Common myeloid progenitor, CD34-positive (primary cell): ENCODE data around the gene STK10.

ENCODE experiments used
- CTCF ChIA-PET: fragments of 350-600 bp; sonication (Branson Sonifier 250); formaldehyde crosslinking; loops from one replicate; lab custom pipeline; 2021; ENCODE audit warnings: antibody characterized with exemption; lab: Charles Lee
- POLR2A ChIA-PET: fragments of 350-600 bp; sonication (Branson Sonifier 250); formaldehyde crosslinking; loops from one replicate; lab custom pipeline; 2021; ENCODE audit warnings: antibody characterized with exemption; lab: Charles Lee
- DNase-seq, 3 donors: peaks; one replicate each; pipeline versions ENCODE4 v3.0.0 to v3.0.0-alpha.2; 2013
- H3K27ac ChIP-seq, 2 experiments: 1 replicate in 1 of 2; 2 replicates in 1 of 2; pipeline ENCODE4 v1.7.0; 2013; ENCODE audit warnings: inconsistent platforms in 2 of 2, low read length in 2 of 2, mild to moderate bottlenecking in 2 of 2, low read depth in 1 of 2, moderate library complexity in 1 of 2; ENCODE audit not compliant: severe bottlenecking in 2 of 2, insufficient read depth in 1 of 2, poor library complexity in 1 of 2
- H3K27me3 ChIP-seq, 5 experiments: replicated peaks in 2 of 5; 1 replicate in 3 of 5; 2 replicates in 2 of 5; pipeline versions ENCODE4 v1.6.1 to v1.7.0; 2013; ENCODE audit warnings: low read length in 4 of 5, mild to moderate bottlenecking in 2 of 5, moderate library complexity in 2 of 5, inconsistent platforms in 1 of 5; ENCODE audit not compliant: insufficient read depth in 5 of 5, control insufficient read depth in 4 of 5
- H3K36me3 ChIP-seq, 4 experiments: 1 replicate in 2 of 4; 2 replicates in 2 of 4; pipeline versions ENCODE4 v1.6.1 to v1.7.0; 2013; ENCODE audit warnings: low read length in 3 of 4, control low read depth in 1 of 4, mild to moderate bottlenecking in 1 of 4; ENCODE audit not compliant: control insufficient read depth in 4 of 4, insufficient read depth in 4 of 4
- H3K4me1 ChIP-seq, 4 experiments: 1 replicate in 3 of 4; 2 replicates in 1 of 4; pipeline versions ENCODE4 v1.6.1 to v1.7.1; 2013; ENCODE audit warnings: low read length in 3 of 4, mild to moderate bottlenecking in 3 of 4, control low read depth in 1 of 4, inconsistent platforms in 1 of 4, moderate library complexity in 1 of 4; ENCODE audit not compliant: control insufficient read depth in 4 of 4, insufficient read depth in 4 of 4; ENCODE audit errors: control extremely low read depth in 1 of 4
- H3K4me3 ChIP-seq, 7 experiments: 1 replicate in 4 of 7; 2 replicates in 3 of 7; pipeline versions ENCODE4 v1.5.1 to v1.7.0; 2013; ENCODE audit warnings: mild to moderate bottlenecking in 7 of 7, low read length in 6 of 7, moderate library complexity in 6 of 7, inconsistent platforms in 2 of 7, low read depth in 2 of 7, control low read depth in 1 of 7; ENCODE audit not compliant: insufficient read depth in 4 of 7, control insufficient read depth in 1 of 7; ENCODE audit errors: extremely low read depth in 1 of 7
- H3K9me3 ChIP-seq, 5 experiments: 1 replicate in 4 of 5; 2 replicates in 1 of 5; pipeline versions ENCODE4 v1.6.1 to v1.7.1; 2013; ENCODE audit warnings: low read length in 4 of 5, mild to moderate bottlenecking in 2 of 5, inconsistent platforms in 1 of 5, low read depth in 1 of 5, moderate library complexity in 1 of 5; ENCODE audit not compliant: control insufficient read depth in 4 of 5, insufficient read depth in 2 of 5; ENCODE audit errors: control extremely low read depth in 1 of 5
- WGBS: methylation state at CpG from one replicate; pipeline ENCODE4 v1.1.5; 2013; ENCODE audit not compliant: insufficient coverage; 5-methylcytosine and 5-hydroxymethylcytosine counted together

The STK10 gene

DNA sequence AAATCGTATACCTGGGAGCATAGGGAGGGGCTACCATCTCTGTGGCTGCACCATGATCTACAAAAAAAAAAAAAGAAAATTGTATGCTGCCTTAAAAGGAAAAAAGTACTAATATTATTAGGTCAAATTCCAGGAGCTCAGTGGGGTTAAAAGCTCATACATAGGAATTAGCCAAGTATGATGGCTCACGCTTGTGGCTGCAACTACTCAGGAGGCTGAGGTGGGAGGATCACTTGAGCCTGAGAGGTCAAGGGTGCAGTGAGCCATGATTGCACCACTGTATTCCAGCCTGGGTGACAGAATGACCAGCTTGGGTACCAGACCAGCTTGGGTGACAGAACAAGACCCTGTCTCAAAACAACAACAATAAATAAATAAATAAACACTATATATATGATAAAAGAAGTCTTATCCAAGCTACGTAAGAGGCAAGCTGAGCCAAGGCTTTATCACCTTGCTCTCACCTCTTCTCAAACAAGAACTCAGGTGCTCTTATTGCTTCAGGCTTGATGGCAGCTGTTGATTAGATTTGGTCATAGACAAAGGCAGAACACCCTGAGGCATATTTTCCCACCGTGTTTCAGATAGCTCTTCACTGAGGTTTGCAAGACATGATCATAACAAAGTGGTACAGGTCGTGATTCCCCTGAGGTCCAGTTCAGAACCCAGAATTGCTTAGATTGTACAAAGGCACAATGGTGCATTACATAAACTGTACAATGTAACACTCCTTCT is 178.3 kb downstream of the STK10 start:
- Histone ChIP-seq H3K9me3 (no peaks in the 10 kb centered on the region), H3K4me3 (no peak overlapping the region), H3K36me3 (no peaks in the 10 kb centered on the region), H3K4me1 (peaks cover 8 to 24% (median 20%) of the 10 kb centered on the region in 4 experiments), H3K27ac (no peak overlapping the region), H3K27me3 (no peaks in the 10 kb centered on the region)
- no peak for DNase-seq
- 92% methylated on average over 3 of the region's 5 CpGs for WGBS
- ChIA-PET POLR2A (no interaction called here), CTCF (interaction anchor here (0.6 to 7.8 kb wide), 13 partner anchors 10 to 161 kb away, joined by 3 to 67 read pairs (median 4); no protein-coding TSS in a partner anchor)

GRCh38 chr5:172008689-172009141 is 179.3 kb downstream of the STK10 start:
- H3K4me1 ChIP-seq = peaks cover 12 to 34% (median 27%) of the 10 kb centered on the region in 4 experiments
- H3K9me3 ChIP-seq = no peaks in the 10 kb centered on the region
- no peaks in the 10 kb centered on the region for H3K27me3 ChIP-seq
- H3K27ac ChIP-seq = no peak overlapping the region
- H3K36me3 ChIP-seq = no peaks in the 10 kb centered on the region
- ChIA-PET CTCF (interaction anchor here (0.9 to 7.8 kb wide), 6 partner anchors 13 to 98 kb away, joined by 3 to 67 read pairs (median 4); no protein-coding TSS in a partner anchor), POLR2A (no interaction called here)
- H3K4me3 ChIP-seq = no peak overlapping the region
- DNase-seq = peak in 2 of 3 donors; percentile 34 to 53
- WGBS = 100% methylated on average over 3 of the region's 6 CpGs

DNA sequence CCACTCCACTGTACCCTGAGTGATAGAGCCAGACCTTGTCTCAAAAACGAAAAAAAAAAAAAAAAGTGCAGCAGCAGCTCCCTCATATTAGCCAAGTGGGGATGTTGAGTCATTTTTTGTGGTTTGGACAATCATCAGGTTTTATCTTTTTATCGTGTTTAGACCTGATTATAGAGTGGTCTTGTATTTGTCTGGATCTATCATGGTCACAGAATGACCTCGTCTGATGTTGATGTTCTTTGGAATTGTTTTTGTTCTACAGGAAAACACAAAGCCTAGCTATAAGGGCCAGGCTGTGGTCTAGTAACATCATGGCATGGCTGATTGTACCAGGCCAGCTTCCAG is 179.9 kb downstream of the STK10 start:
- ChIA-PET POLR2A (interaction anchor here (1.1 kb wide), 1 partner anchor 71 kb away, joined by 3 read pairs; no protein-coding TSS in a partner anchor), CTCF (interaction anchor here (0.6 to 7.8 kb wide), 5 partner anchors 12 to 420 kb away, joined by 4 to 67 read pairs (median 5); no protein-coding TSS in a partner anchor)
- peaks cover 15 to 40% (median 33%) of the 10 kb centered on the region in 4 experiments for H3K4me1 ChIP-seq
- WGBS = 72% methylated on average over 3 of the region's 3 CpGs
- H3K9me3 ChIP-seq = no peaks in the 10 kb centered on the region
- H3K27ac ChIP-seq = no peak overlapping the region
- peak in 1 of 3 donors; percentile 25 for DNase-seq
- no peaks in the 10 kb centered on the region for H3K27me3 ChIP-seq
- H3K36me3 ChIP-seq = no peaks in the 10 kb centered on the region
- peak overlapping the region in 1 of 7 experiments; percentile 97 for H3K4me3 ChIP-seq

DNA sequence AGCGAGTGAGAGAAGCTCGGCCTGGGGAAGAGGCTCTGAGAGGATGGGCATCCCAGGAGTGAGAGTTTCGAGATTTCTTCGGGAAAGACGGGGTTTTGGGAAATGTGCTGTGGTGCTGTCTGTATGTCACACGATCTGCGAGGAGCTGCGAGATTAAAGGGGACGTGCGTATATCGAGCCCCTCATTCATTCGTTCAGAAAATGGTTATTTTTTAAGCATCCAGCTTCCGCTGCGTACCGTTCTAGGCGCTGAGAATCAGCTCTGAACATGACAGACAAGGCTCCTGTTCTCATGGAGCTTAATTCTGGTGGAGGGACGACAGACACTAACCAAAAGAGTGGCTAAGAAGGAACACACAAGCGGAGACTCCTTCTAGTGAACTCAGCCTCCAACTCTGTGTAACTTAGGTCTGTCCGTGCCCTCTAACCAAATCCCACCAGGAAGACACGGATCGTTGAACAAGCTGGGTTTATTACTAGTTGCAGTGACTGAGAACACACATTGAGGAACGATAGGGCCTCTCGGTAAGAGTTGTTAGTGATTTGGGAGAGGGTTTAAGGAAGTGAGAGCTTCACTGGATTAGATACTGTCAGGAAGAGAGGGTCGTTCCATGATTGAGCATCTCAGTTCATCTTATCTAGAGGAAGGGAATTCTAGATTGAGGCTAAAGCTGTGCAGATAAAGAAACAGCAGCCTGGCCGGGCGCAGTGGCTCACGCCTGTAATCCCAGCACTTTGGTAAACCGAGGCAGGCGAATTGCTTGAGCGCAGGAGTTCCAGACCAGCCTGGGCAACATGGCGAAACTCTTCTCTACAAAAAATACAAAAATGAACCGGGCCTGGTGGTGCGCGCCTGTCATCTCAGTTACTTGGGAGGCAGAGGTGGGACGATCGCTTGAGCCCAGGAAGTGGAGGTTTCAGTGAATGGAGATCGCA is 180.6 kb downstream of the STK10 start:
- Histone ChIP-seq H3K27ac (peak overlapping the region; percentile 96 to 97), H3K4me3 (peak overlapping the region; percentile 83 to 99 (median 96)), H3K27me3 (no peaks in the 10 kb centered on the region), H3K36me3 (no peaks in the 10 kb centered on the region), H3K9me3 (no peaks in the 10 kb centered on the region), H3K4me1 (peaks cover 17 to 46% (median 38%) of the 10 kb centered on the region in 4 experiments)
- DNase-seq = peak in 2 of 3 donors; percentile 52 to 54
- 30% methylated on average over 34 of the region's 37 CpGs for WGBS
- ChIA-PET CTCF (interaction anchor here (0.6 to 7.8 kb wide), 11 partner anchors 9 to 588 kb away, joined by 3 to 67 read pairs (median 5); partner anchors contain the start of gene FGF18), POLR2A (interaction anchor here (0.5 to 1.5 kb wide), 4 partner anchors 45 to 456 kb away, joined by 3 read pairs; no protein-coding TSS in a partner anchor)

DNA sequence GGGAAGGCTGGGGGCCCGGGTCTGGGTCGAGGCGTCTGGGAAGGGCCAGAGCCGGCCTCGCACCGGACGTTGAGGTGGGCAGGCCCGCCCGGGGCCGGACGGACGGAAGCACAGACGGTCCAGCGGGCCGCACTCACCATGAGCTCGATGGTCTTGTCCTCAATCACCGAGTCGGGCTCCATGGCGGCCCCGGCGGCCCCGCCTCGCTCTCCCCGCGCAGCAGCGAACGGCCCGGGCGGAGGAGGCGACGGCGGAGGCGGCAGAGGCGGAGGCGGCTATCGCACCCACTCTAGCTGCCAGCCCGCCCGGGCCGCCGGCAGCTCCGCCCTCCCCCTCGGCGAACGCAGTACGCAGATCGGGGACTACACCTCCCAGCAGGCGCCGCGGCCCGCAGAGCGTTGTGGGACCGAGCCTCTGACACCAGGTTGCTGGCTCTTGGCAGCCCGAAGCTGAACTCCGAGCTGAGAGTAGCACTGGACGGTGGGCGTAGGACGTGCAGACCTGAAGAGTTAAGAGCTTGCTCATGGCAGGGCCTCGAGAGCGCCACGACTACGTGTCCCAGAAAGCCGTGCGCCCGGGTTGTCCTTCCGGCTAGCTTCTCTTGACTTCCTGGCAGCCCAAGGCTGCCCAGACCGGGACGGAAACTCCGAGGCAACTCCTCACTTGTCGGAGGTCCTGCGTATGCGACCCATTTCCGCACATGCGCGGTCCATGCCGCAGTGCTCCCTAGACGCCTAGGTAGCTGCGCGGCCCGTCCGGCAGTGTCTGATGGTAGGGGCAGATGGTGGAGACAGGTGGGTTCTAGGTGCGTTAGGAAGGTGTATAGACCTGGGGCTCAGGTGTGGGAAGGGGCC is 181.5 kb downstream of the STK10 start, which contains the start of gene FBXW11:
TSS of gene FBXW11 (minus strand) at position 318 of the 854 bp plus-strand sequence. CDS start at position 182, 136 bp downstream.
- CTCF ChIA-PET = interaction anchor here (0.7 to 7.8 kb wide), 9 partner anchors 10 to 587 kb away, joined by 3 to 67 read pairs (median 5); partner anchors contain the start of gene FGF18
- H3K27ac ChIP-seq = peak within 1 kb of the TSS; percentile 96 to 97
- H3K9me3 ChIP-seq = no peaks in the 10 kb centered on the region
- no peaks in the 10 kb centered on the region for H3K27me3 ChIP-seq
- under 1% methylated on average over 70 of the region's 81 CpGs for WGBS
- peak within 1 kb of the TSS; percentile 83 to 99 (median 96) for H3K4me3 ChIP-seq
- no peaks in the 10 kb centered on the region for H3K36me3 ChIP-seq
- POLR2A ChIA-PET = interaction anchor here (0.5 to 1.5 kb wide), 3 partner anchors 46 to 455 kb away, joined by 3 read pairs; no protein-coding TSS in a partner anchor
- H3K4me1 ChIP-seq = peaks cover 18 to 51% (median 41%) of the 10 kb centered on the region in 4 experiments
- DNase-seq = peak; percentile 95 to 98 (median 97)
